ENCODE data around the gene TMEM179.
A peak's percentile ranks its signal among the peaks of the same experiment; 100 is the strongest.

DNA sequence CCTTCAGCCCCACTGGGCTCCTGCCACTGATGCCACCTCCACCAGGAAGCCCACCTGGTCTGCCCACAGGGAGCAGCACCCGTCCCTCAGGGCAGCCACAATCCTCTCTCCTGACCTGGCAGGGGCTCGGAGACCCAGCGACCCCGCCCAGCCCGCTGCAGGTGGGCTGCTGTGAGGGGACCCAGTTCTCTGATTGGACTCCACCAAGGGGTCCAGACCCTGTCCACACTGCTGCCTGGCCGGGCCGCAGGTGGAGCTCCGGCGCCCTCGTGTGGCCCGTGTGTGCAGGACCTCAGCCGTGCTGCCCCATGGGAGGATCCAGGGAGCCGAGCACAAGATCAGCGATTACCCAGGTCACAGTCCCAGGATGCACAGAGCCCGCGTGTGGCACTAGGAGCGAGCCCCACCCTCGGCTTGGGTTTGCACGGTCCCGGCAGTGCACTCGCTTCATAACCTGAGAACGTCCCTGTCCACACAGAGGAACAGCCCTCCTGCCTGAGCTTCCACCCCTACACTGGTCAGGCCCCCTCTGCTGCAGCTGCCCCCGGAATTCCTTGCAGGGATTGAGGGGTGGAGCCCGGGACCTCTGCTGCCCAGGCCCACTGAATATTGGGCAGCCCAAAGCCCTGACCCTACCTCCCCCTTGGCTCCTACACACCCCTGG lies 35.4 kb upstream of the TMEM179 start:
- TF ChIP-seq, protein P1, sequence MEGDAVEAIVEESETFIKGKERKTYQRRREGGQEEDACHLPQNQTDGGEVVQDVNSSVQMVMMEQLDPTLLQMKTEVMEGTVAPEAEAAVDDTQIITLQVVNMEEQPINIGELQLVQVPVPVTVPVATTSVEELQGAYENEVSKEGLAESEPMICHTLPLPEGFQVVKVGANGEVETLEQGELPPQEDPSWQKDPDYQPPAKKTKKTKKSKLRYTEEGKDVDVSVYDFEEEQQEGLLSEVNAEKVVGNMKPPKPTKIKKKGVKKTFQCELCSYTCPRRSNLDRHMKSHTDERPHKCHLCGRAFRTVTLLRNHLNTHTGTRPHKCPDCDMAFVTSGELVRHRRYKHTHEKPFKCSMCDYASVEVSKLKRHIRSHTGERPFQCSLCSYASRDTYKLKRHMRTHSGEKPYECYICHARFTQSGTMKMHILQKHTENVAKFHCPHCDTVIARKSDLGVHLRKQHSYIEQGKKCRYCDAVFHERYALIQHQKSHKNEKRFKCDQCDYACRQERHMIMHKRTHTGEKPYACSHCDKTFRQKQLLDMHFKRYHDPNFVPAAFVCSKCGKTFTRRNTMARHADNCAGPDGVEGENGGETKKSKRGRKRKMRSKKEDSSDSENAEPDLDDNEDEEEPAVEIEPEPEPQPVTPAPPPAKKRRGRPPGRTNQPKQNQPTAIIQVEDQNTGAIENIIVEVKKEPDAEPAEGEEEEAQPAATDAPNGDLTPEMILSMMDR (IDR thresholded peaks at IDR 0.05), result peak; percentile 59 to 94 (median 74)
- no peak for TF ChIP-seq POLR2A (IDR thresholded peaks at IDR 0.05)
